CD8-positive, alpha-beta memory T cell (primary cell): ENCODE results near the gene FCHSD1. TPM values are rescaled to one million over a fixed set of nuclear protein-coding genes. Genes with fewer than 3 reads are reported as not detected.

Experiments used
- CTCF ChIA-PET: fragments of 350-600 bp; sonication (Branson Sonifier 250); formaldehyde crosslinking; loops from one replicate; lab custom pipeline; 2021; ENCODE audit warnings: antibody characterized with exemption; lab: Charles Lee
- POLR2A ChIA-PET: fragments of 350-600 bp; sonication (Branson Sonifier 250); formaldehyde crosslinking; loops from one replicate; lab custom pipeline; 2021; ENCODE audit warnings: antibody characterized with exemption; lab: Charles Lee
- DNase-seq, 5 donors: peaks; one replicate each; pipeline versions ENCODE4 v3.0.0 to v3.0.0-alpha.2; 2020 to 2022; ENCODE audit warnings: mixed read lengths in 1 of 5
- H3K27ac ChIP-seq: one replicate; pipeline ENCODE4 v1.7.0; 2013; ENCODE audit warnings: low read depth, mild to moderate bottlenecking, low read length, moderate library complexity
- H3K27me3 ChIP-seq: 2 replicates; pipeline ENCODE4 v1.7.0; 2013; ENCODE audit warnings: low read length, mild to moderate bottlenecking; ENCODE audit not compliant: insufficient read depth, poor library complexity, severe bottlenecking
- H3K36me3 ChIP-seq: 2 replicates; pipeline ENCODE4 v1.7.0; 2013; ENCODE audit warnings: mild to moderate bottlenecking, low read length, moderate library complexity; ENCODE audit not compliant: insufficient read depth
- H3K4me1 ChIP-seq: 2 replicates; pipeline ENCODE4 v1.7.0; 2013; ENCODE audit warnings: mild to moderate bottlenecking, low read length, moderate library complexity; ENCODE audit not compliant: insufficient read depth
- H3K4me3 ChIP-seq: 2 replicates; pipeline ENCODE4 v1.7.0; 2013; ENCODE audit warnings: mild to moderate bottlenecking, low read length
- H3K9me3 ChIP-seq: 2 replicates; pipeline ENCODE4 v1.7.0; 2013; ENCODE audit warnings: mild to moderate bottlenecking, low read length
- H3K27ac Mint-ChIP-seq, 8 donors: one replicate each; pipeline ENCODE4 v1.8.0; 2020 to 2021; ENCODE audit warnings: mixed read lengths in 8 of 8, mild to moderate bottlenecking in 6 of 8, inconsistent platforms in 3 of 8, moderate library complexity in 3 of 8
- H3K27me3 Mint-ChIP-seq, 2 donors: one replicate each; pipeline ENCODE4 v1.8.0; 2020 to 2021; ENCODE audit warnings: mixed read lengths in 2 of 2, mild to moderate bottlenecking in 1 of 2, moderate library complexity in 1 of 2
- H3K36me3 Mint-ChIP-seq, 3 donors: one replicate each; pipeline ENCODE4 v1.8.0; 2020 to 2021; ENCODE audit warnings: mixed read lengths in 3 of 3, inconsistent platforms in 1 of 3, mild to moderate bottlenecking in 1 of 3
- H3K4me1 Mint-ChIP-seq, 3 donors: one replicate each; pipeline ENCODE4 v1.8.0; 2020 to 2021; ENCODE audit warnings: mixed read lengths in 3 of 3, inconsistent platforms in 1 of 3, mild to moderate bottlenecking in 1 of 3
- H3K4me3 Mint-ChIP-seq, 7 donors: one replicate each; pipeline ENCODE4 v1.8.0; 2020 to 2021; ENCODE audit warnings: mixed read lengths in 7 of 7, mild to moderate bottlenecking in 6 of 7, moderate library complexity in 4 of 7, inconsistent platforms in 2 of 7
- H3K9me3 Mint-ChIP-seq, 5 donors: one replicate each; pipeline ENCODE4 v1.8.0; 2020 to 2022; ENCODE audit warnings: mixed read lengths in 5 of 5, mild to moderate bottlenecking in 3 of 5, moderate library complexity in 2 of 5, inconsistent platforms in 1 of 5
- polyA plus RNA-seq: library from polyadenylated mRNA; unstranded; fragments of 300-500 nt; fragmentation: Illumina TruSeq; gene quantifications from one replicate; pipeline ENCODE4 v1.2.3, GENCODE V29; 2021
- total RNA-seq, 2 experiments: library from RNA; stranded (reverse); gene quantifications; one replicate each; pipeline ENCODE4 v1.2.3, GENCODE V29; 2021

FCHSD1 gene
- total and polyA plus RNA-seq, 3 experiments from 2014 or later = 14.6 to 33.7 (median 31.1) TPM

DNA sequence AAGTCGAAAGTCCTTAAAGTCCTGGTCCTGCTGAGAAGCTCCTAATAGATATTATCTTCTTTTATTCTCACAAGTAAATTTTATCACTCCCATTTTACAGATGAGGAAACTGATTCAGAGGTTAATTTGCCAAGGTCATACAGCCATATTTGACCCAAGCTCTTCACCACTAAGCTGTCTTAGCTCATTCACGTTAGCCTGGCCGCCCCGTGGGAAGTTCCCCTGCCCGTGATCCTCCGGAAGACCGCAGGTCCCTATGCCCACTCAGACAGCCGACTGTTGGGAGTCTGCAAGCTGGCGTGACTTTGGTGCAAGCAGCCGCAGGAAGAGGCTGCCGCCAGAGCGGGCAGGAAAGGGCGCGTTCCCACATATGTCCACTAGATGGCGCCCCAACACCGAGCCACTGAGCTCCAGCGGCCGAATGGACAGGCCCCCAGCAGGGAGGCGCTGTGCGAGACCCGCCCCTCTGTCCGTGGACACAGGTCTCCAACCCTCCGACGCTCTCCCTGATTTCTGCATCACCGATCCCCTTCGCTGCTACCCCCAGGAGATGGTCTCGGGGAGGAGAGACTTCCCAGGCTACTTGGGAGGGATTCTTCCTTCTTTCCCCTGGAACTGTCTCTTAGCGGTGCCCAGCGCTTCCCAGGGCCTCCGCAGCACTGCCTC is 40.8 kb upstream of the FCHSD1 start:
- H3K27me3 Mint-ChIP-seq = peaks cover 8 to 13% of the 10 kb centered on the region in 2 donors
- no peaks in the 10 kb centered on the region for H3K27me3 ChIP-seq
- no peaks in the 10 kb centered on the region for H3K36me3 Mint-ChIP-seq
- ChIA-PET POLR2A (interaction anchor here (0.5 to 2.7 kb wide), 10 partner anchors 9 to 277 kb away, joined by 3 to 21 read pairs (median 4); partner anchors contain the start of genes ARAP3, FCHSD1, PCDH1 and RNF14), CTCF (interaction anchor here (0.7 to 7.9 kb wide), 58 partner anchors 9 to 1007 kb away, joined by 3 to 184 read pairs (median 4); partner anchors contain the start of genes ARAP3, DELE1, FCHSD1 and GNPDA1)
- peak overlapping the region; percentile 4 for H3K27ac ChIP-seq
- H3K4me1 ChIP-seq = peaks cover 15% of the 10 kb centered on the region
- H3K9me3 ChIP-seq = no peaks in the 10 kb centered on the region
- H3K27ac Mint-ChIP-seq = peak overlapping the region in 6 of 8 donors; percentile 17 to 92 (median 75)
- H3K9me3 Mint-ChIP-seq = no peaks in the 10 kb centered on the region
- DNase-seq = peak; percentile 74 to 88 (median 79)
- H3K4me3 ChIP-seq = peak overlapping the region; percentile 56
- H3K4me3 Mint-ChIP-seq = peak overlapping the region; percentile 70 to 85 (median 78)
- no peaks in the 10 kb centered on the region for H3K36me3 ChIP-seq
- H3K4me1 Mint-ChIP-seq = peaks cover 20 to 24% (median 20%) of the 10 kb centered on the region in 3 donors

DNA sequence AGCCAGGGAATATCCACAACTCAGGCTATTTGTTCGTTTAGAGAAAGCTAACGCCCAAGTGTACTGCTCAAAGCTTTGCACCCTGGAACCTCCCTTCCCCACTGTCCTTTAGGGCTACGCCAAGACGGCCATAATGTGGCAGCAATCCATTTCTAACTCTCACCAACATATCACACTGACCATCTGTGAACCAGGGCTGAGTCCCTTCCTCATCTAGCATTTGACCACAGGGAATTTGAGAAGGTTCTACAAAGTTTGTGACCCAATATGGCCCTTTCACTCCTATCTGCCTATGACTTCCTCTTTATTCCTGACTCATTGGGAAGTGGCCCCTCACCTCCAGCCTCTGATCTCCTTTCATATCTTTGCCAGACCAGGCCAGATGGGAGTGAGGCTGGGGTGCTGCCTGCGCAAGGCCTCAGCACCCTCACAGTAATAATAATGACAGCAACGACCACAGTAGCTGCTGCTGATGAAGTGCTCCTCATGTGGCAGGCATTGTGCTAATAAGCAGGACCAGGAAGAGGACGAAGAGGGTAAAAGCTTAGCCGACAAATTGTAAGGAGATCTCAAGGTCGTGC is 40.2 kb upstream of the FCHSD1 start:
- H3K36me3 Mint-ChIP-seq = no peaks in the 10 kb centered on the region
- no peaks in the 10 kb centered on the region for H3K9me3 Mint-ChIP-seq
- Histone ChIP-seq H3K4me1 (peaks cover 15% of the 10 kb centered on the region), H3K9me3 (no peaks in the 10 kb centered on the region), H3K4me3 (no peak overlapping the region), H3K36me3 (no peaks in the 10 kb centered on the region), H3K27ac (peak overlapping the region; percentile 4), H3K27me3 (no peaks in the 10 kb centered on the region)
- DNase-seq = no peak
- peaks cover 20 to 24% (median 20%) of the 10 kb centered on the region in 3 donors for H3K4me1 Mint-ChIP-seq
- H3K27me3 Mint-ChIP-seq = peaks cover 5 to 7% of the 10 kb centered on the region in 2 donors
- peak overlapping the region in 1 of 7 donors; percentile 38 for H3K4me3 Mint-ChIP-seq
- ChIA-PET CTCF (interaction anchor here (0.7 to 7.9 kb wide), 54 partner anchors 9 to 1007 kb away, joined by 3 to 184 read pairs (median 5); partner anchors contain the start of genes ARAP3, DELE1, FCHSD1 and GNPDA1), POLR2A (interaction anchor here (0.7 to 2.7 kb wide), 8 partner anchors 8 to 278 kb away, joined by 3 to 21 read pairs (median 10); partner anchors contain the start of genes ARAP3, FCHSD1, PCDH1 and RNF14)
- peak overlapping the region in 1 of 8 donors; percentile 84 for H3K27ac Mint-ChIP-seq

DNA sequence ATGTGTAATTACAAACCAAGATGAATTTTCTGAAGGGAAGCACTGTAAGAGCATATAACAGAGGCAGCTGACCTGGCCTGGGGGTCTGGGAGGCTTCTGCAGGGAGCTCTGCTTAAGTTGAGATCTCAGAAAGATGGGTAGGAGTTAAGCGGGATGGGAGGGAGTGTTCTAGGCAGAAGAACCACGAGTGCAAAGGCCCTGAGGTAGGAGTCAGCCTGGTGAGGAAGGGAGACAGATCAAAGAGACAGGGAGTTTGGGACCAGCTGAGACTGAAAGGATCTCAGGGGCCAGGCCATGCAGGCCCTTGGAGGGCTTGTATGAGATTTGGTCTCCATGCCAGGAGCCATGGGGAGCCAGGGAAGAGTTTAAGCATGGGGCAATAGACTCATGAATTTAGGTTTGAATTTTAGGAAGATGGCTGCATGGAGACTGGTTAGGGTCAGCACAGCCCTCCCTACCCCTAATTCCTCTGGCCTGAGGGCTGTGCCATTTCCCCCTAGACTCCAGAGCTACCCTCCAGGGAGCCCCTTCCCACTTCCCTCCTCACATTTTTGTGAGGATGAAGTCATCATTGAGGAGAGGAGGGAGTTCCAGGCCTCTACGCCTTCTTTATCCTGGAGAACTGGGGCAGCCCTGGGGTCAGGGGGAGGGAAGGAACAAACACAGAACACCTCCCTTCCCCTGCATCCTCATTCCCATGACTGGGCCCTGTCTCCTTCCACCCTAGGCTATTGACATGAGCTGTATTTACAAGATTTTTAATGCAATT is 35.6 kb upstream of the FCHSD1 start:
- Mint-ChIP-seq H3K27me3 (peaks cover 0 to 3% of the 10 kb centered on the region in 2 donors), H3K27ac (no peak overlapping the region), H3K9me3 (no peaks in the 10 kb centered on the region), H3K4me3 (peak overlapping the region in 1 of 7 donors; percentile 27), H3K36me3 (no peaks in the 10 kb centered on the region), H3K4me1 (peaks cover 16 to 30% (median 19%) of the 10 kb centered on the region in 3 donors)
- no peak overlapping the region for H3K27ac ChIP-seq
- DNase-seq = no peak
- H3K4me3 ChIP-seq = no peak overlapping the region
- peaks cover 18% of the 10 kb centered on the region for H3K4me1 ChIP-seq
- no peaks in the 10 kb centered on the region for H3K9me3 ChIP-seq
- no peaks in the 10 kb centered on the region for H3K36me3 ChIP-seq
- ChIA-PET CTCF (interaction anchor here (1.2 to 7.1 kb wide), 3 partner anchors 14 to 274 kb away, joined by 3 to 36 read pairs (median 4); partner anchors contain the start of gene PCDH1), POLR2A (no interaction called here)
- no peaks in the 10 kb centered on the region for H3K27me3 ChIP-seq

DNA sequence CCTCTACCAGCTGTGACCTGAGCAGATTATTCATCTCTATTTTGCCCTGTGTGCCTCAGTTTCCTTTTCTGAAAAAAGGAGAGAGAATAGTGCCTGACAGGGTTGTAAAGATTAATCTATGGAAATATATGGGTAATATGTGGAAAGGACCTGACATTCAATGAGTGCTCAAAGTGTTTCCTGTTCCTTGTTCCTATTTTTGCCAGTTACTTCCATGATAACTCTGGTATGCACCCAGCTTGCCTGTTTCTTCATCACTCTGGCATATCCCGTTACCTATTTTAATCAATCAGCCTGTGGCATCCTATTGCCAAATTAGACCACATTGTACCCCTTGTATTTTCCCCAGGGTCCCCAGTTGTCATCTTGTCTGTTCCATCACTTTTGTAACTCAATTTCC is 34.4 kb upstream of the FCHSD1 start:
- Histone ChIP-seq H3K4me1 (peaks cover 27% of the 10 kb centered on the region), H3K4me3 (no peak overlapping the region), H3K27ac (no peak overlapping the region), H3K27me3 (no peaks in the 10 kb centered on the region), H3K36me3 (no peaks in the 10 kb centered on the region), H3K9me3 (no peaks in the 10 kb centered on the region)
- H3K27me3 Mint-ChIP-seq = peaks cover 1 to 3% of the 10 kb centered on the region in 2 donors
- ChIA-PET POLR2A (no interaction called here), CTCF (interaction anchor here (1.0 to 7.1 kb wide), 3 partner anchors 8 to 284 kb away, joined by 3 to 61 read pairs (median 36); partner anchors contain the start of genes PCDH1 and RNF14)
- H3K4me1 Mint-ChIP-seq = peaks cover 24 to 38% (median 25%) of the 10 kb centered on the region in 3 donors
- DNase-seq = no peak
- H3K27ac Mint-ChIP-seq = peak overlapping the region in 3 of 8 donors; percentile 43 to 64 (median 54)
- no peaks in the 10 kb centered on the region for H3K9me3 Mint-ChIP-seq
- H3K36me3 Mint-ChIP-seq = no peaks in the 10 kb centered on the region
- no peak overlapping the region for H3K4me3 Mint-ChIP-seq

GRCh38 chr5:141683596-141684141 is 32.5 kb upstream of the FCHSD1 start:
- Mint-ChIP-seq H3K4me1 (peaks cover 25 to 46% (median 27%) of the 10 kb centered on the region in 3 donors), H3K27me3 (peaks cover 0 to 4% of the 10 kb centered on the region in 2 donors), H3K27ac (peak overlapping the region in 6 of 8 donors; percentile 24 to 87 (median 54)), H3K9me3 (no peaks in the 10 kb centered on the region), H3K36me3 (peaks cover 0 to 1% (median 0%) of the 10 kb centered on the region in 3 donors), H3K4me3 (peak overlapping the region in 3 of 7 donors; percentile 80 to 88 (median 82))
- POLR2A ChIA-PET = interaction anchor here (0.6 to 1.9 kb wide), 6 partner anchors 9 to 334 kb away, joined by 3 to 17 read pairs (median 6); partner anchors contain the start of genes FCHSD1, HDAC3, PCDH1 and RELL2
- Histone ChIP-seq H3K4me1 (peaks cover 27% of the 10 kb centered on the region), H3K9me3 (no peaks in the 10 kb centered on the region), H3K4me3 (no peak overlapping the region), H3K27me3 (no peaks in the 10 kb centered on the region), H3K27ac (no peak overlapping the region), H3K36me3 (no peaks in the 10 kb centered on the region)
- CTCF ChIA-PET = interaction anchor here (0.6 to 7.1 kb wide), 17 partner anchors 10 to 1009 kb away, joined by 3 to 61 read pairs (median 4); partner anchors contain the start of genes DELE1, FCHSD1, PCDH1 and RNF14
- no peak for DNase-seq

- no peaks in the 10 kb centered on the region for H3K27me3 ChIP-seq
- H3K4me1 ChIP-seq = peaks cover 27% of the 10 kb centered on the region
- no peaks in the 10 kb centered on the region for H3K9me3 ChIP-seq
- Mint-ChIP-seq H3K4me3 (peak within 1 kb of the TSS; percentile 65 to 91 (median 84)), H3K27me3 (peaks cover 0 to 4% of the 10 kb centered on the region in 2 donors), H3K9me3 (no peaks in the 10 kb centered on the region), H3K4me1 (peaks cover 25 to 46% (median 29%) of the 10 kb centered on the region in 3 donors), H3K27ac (peak within 1 kb of the TSS; percentile 7 to 93 (median 78)), H3K36me3 (peaks cover 0 to 1% (median 0%) of the 10 kb centered on the region in 3 donors)
- H3K27ac ChIP-seq = peak within 1 kb of the TSS; percentile 38
- ChIA-PET POLR2A (interaction anchor here (0.8 to 1.9 kb wide), 2 partner anchors 11 kb away, joined by 3 to 17 read pairs; no protein-coding TSS in a partner anchor), CTCF (interaction anchor here (0.9 to 7.1 kb wide), 7 partner anchors 12 to 278 kb away, joined by 3 to 61 read pairs (median 14); partner anchors contain the start of gene PCDH1)
- peak in 4 of 5 donors; percentile 17 to 64 (median 39) for DNase-seq
- H3K36me3 ChIP-seq = no peaks in the 10 kb centered on the region
- H3K4me3 ChIP-seq = peak within 1 kb of the TSS; percentile 50
Observed at GRCh38 chr5:141681695-141682641, 30.8 kb upstream of the FCHSD1 start, which contains the start of gene ARAP3. Gene ARAP3 (minus strand): TSS chr5:141682230. CDS start chr5:141680486, 1,744 bp downstream.
